Gastroesophageal sphincter (tissue), 3 donors: ENCODE measurements around the gene PBX3.

Experiments used
- POLR2A ChIP-seq, 2 donors: fragments of 450-650 bp; IDR thresholded peaks; one replicate each; pipeline ENCODE4 v1.6.1; 2017; ENCODE audit warnings: antibody characterized with exemption in 2 of 2, mild to moderate bottlenecking in 2 of 2, moderate library complexity in 1 of 2
- POLR2AphosphoS5 ChIP-seq: sonication (generic); formaldehyde crosslinking; IDR thresholded peaks from one replicate; pipeline ENCODE4 v1.6.1; 2017; ENCODE audit warnings: antibody characterized with exemption
- TF ChIP-seq, protein P1 (sequence below), 4 experiments: fragments of 200-600 bp in 2 of 4; fragments of 450-650 bp in 2 of 4; sonication (generic) in 1 of 4; IDR thresholded peaks; one replicate each; pipeline ENCODE4 v1.5.1; 2017 to 2019; ENCODE audit warnings: antibody characterized with exemption in 4 of 4, mild to moderate bottlenecking in 2 of 4, moderate library complexity in 2 of 4

GRCh38 chr9:125910286-125910685 is 163.1 kb downstream of the PBX3 start:
- TF ChIP-seq, protein P1, sequence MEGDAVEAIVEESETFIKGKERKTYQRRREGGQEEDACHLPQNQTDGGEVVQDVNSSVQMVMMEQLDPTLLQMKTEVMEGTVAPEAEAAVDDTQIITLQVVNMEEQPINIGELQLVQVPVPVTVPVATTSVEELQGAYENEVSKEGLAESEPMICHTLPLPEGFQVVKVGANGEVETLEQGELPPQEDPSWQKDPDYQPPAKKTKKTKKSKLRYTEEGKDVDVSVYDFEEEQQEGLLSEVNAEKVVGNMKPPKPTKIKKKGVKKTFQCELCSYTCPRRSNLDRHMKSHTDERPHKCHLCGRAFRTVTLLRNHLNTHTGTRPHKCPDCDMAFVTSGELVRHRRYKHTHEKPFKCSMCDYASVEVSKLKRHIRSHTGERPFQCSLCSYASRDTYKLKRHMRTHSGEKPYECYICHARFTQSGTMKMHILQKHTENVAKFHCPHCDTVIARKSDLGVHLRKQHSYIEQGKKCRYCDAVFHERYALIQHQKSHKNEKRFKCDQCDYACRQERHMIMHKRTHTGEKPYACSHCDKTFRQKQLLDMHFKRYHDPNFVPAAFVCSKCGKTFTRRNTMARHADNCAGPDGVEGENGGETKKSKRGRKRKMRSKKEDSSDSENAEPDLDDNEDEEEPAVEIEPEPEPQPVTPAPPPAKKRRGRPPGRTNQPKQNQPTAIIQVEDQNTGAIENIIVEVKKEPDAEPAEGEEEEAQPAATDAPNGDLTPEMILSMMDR (IDR thresholded peaks at IDR 0.05), result no peak
- TF ChIP-seq POLR2A (IDR thresholded peaks at IDR 0.05) (no peak), POLR2AphosphoS5 (no peak)
